Liver (tissue), 10 donors: ENCODE results near the gene CASP10. TPM values are rescaled to one million over a fixed set of nuclear protein-coding genes. Genes with fewer than 3 reads are reported as not detected.

Experiments used
- DNase-seq: peaks from one replicate; pipeline ENCODE4 v3.0.0-alpha.2; 2017; ENCODE audit warnings: low spot score
- H3K27ac ChIP-seq, 2 donors: one replicate each; pipeline ENCODE4 v1.7.0; 2013; ENCODE audit warnings: inconsistent platforms in 2 of 2, low read length in 2 of 2, control low read depth in 1 of 2, low read depth in 1 of 2, mild to moderate bottlenecking in 1 of 2
- H3K27me3 ChIP-seq, 4 donors: one replicate each; pipeline versions ENCODE4 v1.6.1 to v1.7.0; 2013; ENCODE audit warnings: low read length in 3 of 4, inconsistent platforms in 1 of 4, mild to moderate bottlenecking in 1 of 4, moderate library complexity in 1 of 4; ENCODE audit not compliant: control insufficient read depth in 4 of 4, insufficient read depth in 4 of 4
- H3K36me3 ChIP-seq, 4 donors: one replicate each; pipeline versions ENCODE4 v1.6.1 to v1.7.0; 2013; ENCODE audit warnings: low read length in 3 of 4, mild to moderate bottlenecking in 3 of 4, low read depth in 1 of 4, moderate library complexity in 1 of 4; ENCODE audit not compliant: control insufficient read depth in 4 of 4, insufficient read depth in 3 of 4
- H3K4me1 ChIP-seq, 4 donors: one replicate each; pipeline versions ENCODE4 v1.6.1 to v1.7.0; 2013; ENCODE audit warnings: low read length in 3 of 4, mild to moderate bottlenecking in 3 of 4, moderate library complexity in 1 of 4; ENCODE audit not compliant: control insufficient read depth in 4 of 4, insufficient read depth in 4 of 4
- H3K4me3 ChIP-seq, 3 donors: one replicate each; pipeline versions ENCODE4 v1.6.1 to v1.7.0; 2013; ENCODE audit warnings: low read length in 3 of 3, control low read depth in 1 of 3, low read depth in 1 of 3, mild to moderate bottlenecking in 1 of 3
- H3K9ac ChIP-seq, 2 donors: one replicate each; pipeline ENCODE4 v1.7.0; 2013; ENCODE audit warnings: low read length in 2 of 2, mild to moderate bottlenecking in 2 of 2, moderate library complexity in 2 of 2, control low read depth in 1 of 2, low read depth in 1 of 2
- H3K9me3 ChIP-seq, 4 donors: one replicate each; pipeline versions ENCODE4 v1.6.1 to v1.7.0; 2013; ENCODE audit warnings: low read length in 3 of 4; ENCODE audit not compliant: control insufficient read depth in 4 of 4
- EGR1 ChIP-seq, 2 donors: IDR thresholded peaks; 2 replicates each; pipeline ENCODE4 v1.6.1; 2016 to 2018; ENCODE audit warnings: antibody characterized with exemption in 2 of 2, low read depth in 2 of 2
- FOXA1 ChIP-seq: IDR thresholded peaks from 2 replicates; pipeline ENCODE4 v1.6.1; 2016; ENCODE audit warnings: antibody characterized with exemption
- FOXA2 ChIP-seq: IDR thresholded peaks from 2 replicates; pipeline ENCODE4 v1.6.1; 2016; ENCODE audit warnings: antibody characterized with exemption
- GABPA ChIP-seq, 2 donors: IDR thresholded peaks in 1 of 2; conservative IDR thresholded peaks in 1 of 2; 2 replicates each; pipeline ENCODE4 v1.6.1; 2016; ENCODE audit warnings: antibody characterized with exemption in 2 of 2, mild to moderate bottlenecking in 1 of 2, moderate library complexity in 1 of 2
- HNF4A ChIP-seq, 2 donors: conservative IDR thresholded peaks; 2 replicates each; pipeline ENCODE4 v1.6.1; 2016; ENCODE audit warnings: antibody characterized with exemption in 2 of 2, mild to moderate bottlenecking in 2 of 2
- JUND ChIP-seq, 2 donors: IDR thresholded peaks; 2 replicates each; pipeline ENCODE4 v1.6.1; 2016; ENCODE audit warnings: antibody characterized with exemption in 2 of 2
- NR2F2 ChIP-seq: IDR thresholded peaks from 2 replicates; pipeline ENCODE4 v1.6.1; 2016; ENCODE audit warnings: antibody characterized with exemption
- RAD21 ChIP-seq, 2 donors: IDR thresholded peaks; 2 replicates each; pipeline ENCODE4 v1.6.1; 2016; ENCODE audit warnings: antibody characterized with exemption in 2 of 2, mild to moderate bottlenecking in 2 of 2
- RXRA ChIP-seq, 2 donors: IDR thresholded peaks; 2 replicates each; pipeline ENCODE4 v1.6.1; 2017 to 2018; ENCODE audit warnings: antibody characterized with exemption in 2 of 2, mild to moderate bottlenecking in 1 of 2
- TAF1 ChIP-seq: conservative IDR thresholded peaks from 2 replicates; pipeline ENCODE4 v1.6.1; 2016; ENCODE audit warnings: antibody characterized with exemption, mild to moderate bottlenecking
- YY1 ChIP-seq: IDR thresholded peaks from 2 replicates; pipeline ENCODE4 v1.6.1; 2016; ENCODE audit warnings: antibody characterized with exemption, mild to moderate bottlenecking
- WGBS: extraction: QIAGEN DNeasy Blood & Tissue Kit; methylation state at CpG from one replicate; pipeline ENCODE4 v1.1.7; 2013; 5-methylcytosine and 5-hydroxymethylcytosine counted together
- polyA plus RNA-seq, 2 donors: library from polyadenylated mRNA; stranded (reverse) in 1 of 2; unstranded in 1 of 2; fragments of 200-250 nt in 1 of 2; fragments of >200 nt in 1 of 2; fragmentation: Nextera tagmentation in 1 of 2; extraction: Ambion mirVana in 1 of 2; gene quantifications; one replicate each; pipeline versions ENCODE4 v1.2.1 to v1.2.3, GENCODE V29; 2013 to 2015
- small RNA-seq: library from RNA; depleted of rRNA; stranded (forward); fragments of <200 nt; gene quantifications from one replicate; pipeline ENCODE3, GENCODE V24; 2014
- total RNA-seq, 2 donors: library from RNA; depleted of rRNA; stranded (reverse); fragments of >200 nt; gene quantifications; one replicate each; pipeline ENCODE4 v1.2.3, GENCODE V29; 2014
- TF ChIP-seq, protein P1 (sequence below): fragments of 150-350 bp; IDR thresholded peaks from 2 replicates; pipeline ENCODE4 v1.5.1; 2017; ENCODE audit warnings: improper control_type of control experiment, low read depth, low read length; ENCODE audit not compliant: missing input control
- TF ChIP-seq, protein P2 (sequence below): IDR thresholded peaks from 2 replicates; pipeline ENCODE4 v1.6.1; 2016; ENCODE audit warnings: antibody characterized with exemption
- TF ChIP-seq, protein P3 (sequence below): IDR thresholded peaks from 2 replicates; pipeline ENCODE4 v1.6.1; 2016; ENCODE audit warnings: antibody characterized with exemption
- donor health status: healthy.
- donor health status: healthy.
- donor health status: healthy.
- donor health status: healthy.
- donor health status: healthy.

CASP10 gene
- total and polyA plus RNA-seq, 4 donors: 2.2 to 13.6 (median 5.6) TPM

DNA sequence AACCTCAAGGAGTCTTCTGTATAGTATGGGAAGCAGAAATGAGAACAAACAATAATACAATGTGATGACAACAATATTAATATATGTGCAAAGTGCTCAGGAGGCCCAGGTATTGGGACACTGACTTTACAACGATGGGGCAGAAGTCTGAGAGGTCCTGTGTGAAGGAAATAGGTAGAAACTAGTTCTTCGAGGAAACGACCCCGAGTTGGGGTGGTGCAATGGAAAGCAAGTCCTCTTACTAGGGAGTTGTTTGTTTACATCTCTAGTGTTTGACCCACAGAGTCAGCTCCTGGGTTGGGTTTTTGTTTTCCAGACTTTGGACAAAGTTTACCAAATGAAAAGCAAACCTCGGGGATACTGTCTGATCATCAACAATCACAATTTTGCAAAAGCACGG, 93.6 kb downstream of the CASP10 start:
- Histone ChIP-seq H3K36me3 (peaks cover 6 to 43% (median 33%) of the 10 kb centered on the region in 4 donors), H3K27me3 (no peaks in the 10 kb centered on the region), H3K9ac (no peak overlapping the region), H3K9me3 (no peaks in the 10 kb centered on the region), H3K4me1 (no peaks in the 10 kb centered on the region), H3K27ac (no peak overlapping the region), H3K4me3 (no peak overlapping the region)
- TF ChIP-seq, protein P1, sequence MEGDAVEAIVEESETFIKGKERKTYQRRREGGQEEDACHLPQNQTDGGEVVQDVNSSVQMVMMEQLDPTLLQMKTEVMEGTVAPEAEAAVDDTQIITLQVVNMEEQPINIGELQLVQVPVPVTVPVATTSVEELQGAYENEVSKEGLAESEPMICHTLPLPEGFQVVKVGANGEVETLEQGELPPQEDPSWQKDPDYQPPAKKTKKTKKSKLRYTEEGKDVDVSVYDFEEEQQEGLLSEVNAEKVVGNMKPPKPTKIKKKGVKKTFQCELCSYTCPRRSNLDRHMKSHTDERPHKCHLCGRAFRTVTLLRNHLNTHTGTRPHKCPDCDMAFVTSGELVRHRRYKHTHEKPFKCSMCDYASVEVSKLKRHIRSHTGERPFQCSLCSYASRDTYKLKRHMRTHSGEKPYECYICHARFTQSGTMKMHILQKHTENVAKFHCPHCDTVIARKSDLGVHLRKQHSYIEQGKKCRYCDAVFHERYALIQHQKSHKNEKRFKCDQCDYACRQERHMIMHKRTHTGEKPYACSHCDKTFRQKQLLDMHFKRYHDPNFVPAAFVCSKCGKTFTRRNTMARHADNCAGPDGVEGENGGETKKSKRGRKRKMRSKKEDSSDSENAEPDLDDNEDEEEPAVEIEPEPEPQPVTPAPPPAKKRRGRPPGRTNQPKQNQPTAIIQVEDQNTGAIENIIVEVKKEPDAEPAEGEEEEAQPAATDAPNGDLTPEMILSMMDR: no peak
- TF ChIP-seq, protein P2, sequence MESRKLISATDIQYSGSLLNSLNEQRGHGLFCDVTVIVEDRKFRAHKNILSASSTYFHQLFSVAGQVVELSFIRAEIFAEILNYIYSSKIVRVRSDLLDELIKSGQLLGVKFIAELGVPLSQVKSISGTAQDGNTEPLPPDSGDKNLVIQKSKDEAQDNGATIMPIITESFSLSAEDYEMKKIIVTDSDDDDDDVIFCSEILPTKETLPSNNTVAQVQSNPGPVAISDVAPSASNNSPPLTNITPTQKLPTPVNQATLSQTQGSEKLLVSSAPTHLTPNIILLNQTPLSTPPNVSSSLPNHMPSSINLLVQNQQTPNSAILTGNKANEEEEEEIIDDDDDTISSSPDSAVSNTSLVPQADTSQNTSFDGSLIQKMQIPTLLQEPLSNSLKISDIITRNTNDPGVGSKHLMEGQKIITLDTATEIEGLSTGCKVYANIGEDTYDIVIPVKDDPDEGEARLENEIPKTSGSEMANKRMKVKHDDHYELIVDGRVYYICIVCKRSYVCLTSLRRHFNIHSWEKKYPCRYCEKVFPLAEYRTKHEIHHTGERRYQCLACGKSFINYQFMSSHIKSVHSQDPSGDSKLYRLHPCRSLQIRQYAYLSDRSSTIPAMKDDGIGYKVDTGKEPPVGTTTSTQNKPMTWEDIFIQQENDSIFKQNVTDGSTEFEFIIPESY: no peak
- no peak for TF ChIP-seq FOXA2
- no peak for TF ChIP-seq EGR1 (IDR thresholded peaks at IDR 0.05; ENCODE audit: low read depth in 2 of 2)
- TF ChIP-seq HNF4A (conservative IDR thresholded peaks at IDR 0.05): no peak
- TF ChIP-seq RAD21 (IDR thresholded peaks at IDR 0.05): no peak
- no peak for TF ChIP-seq FOXA1
- no peak for TF ChIP-seq GABPA (IDR thresholded peaks at IDR 0.05 in 1 of 2, conservative IDR thresholded peaks at IDR 0.05 in 1 of 2)
- no peak for TF ChIP-seq YY1
- TF ChIP-seq NR2F2: no peak
- no peak for TF ChIP-seq TAF1
- no peak for TF ChIP-seq RXRA (IDR thresholded peaks at IDR 0.05)
- no peak for TF ChIP-seq JUND (IDR thresholded peaks at IDR 0.05)
- TF ChIP-seq, protein P3, sequence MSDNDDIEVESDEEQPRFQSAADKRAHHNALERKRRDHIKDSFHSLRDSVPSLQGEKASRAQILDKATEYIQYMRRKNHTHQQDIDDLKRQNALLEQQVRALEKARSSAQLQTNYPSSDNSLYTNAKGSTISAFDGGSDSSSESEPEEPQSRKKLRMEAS: no peak
- 86% methylated on average over 6 of the region's 6 CpGs for WGBS
- no peak for DNase-seq

Small RNAs within 50 kb of the gene (small RNA-seq; reads per million reads assigned to genes)
- gene AC007283.2 (not detected), gene MTND4LP13 (not detected), gene RNU7-45P (not detected)

Other genes with a start within 250 kb of the CASP10 start
- gene ORC2, start 219.5 kb upstream of the CASP10 start, total RNA-seq: 10 to 100 TPM; 12.5 to 13.2 TPM
- 10 to 100 TPM in 1 of 2 donors, 1 to 10 TPM in 1; 2.0 to 10.7 TPM for gene ORC2, start 219.5 kb upstream of the CASP10 start, polyA plus RNA-seq
- 10 to 100 TPM in 1 of 2 donors, 1 to 10 TPM in 1; 7.7 to 15.4 TPM for gene HYCC2, start 111.5 kb upstream of the CASP10 start, total RNA-seq
- 1 to 10 TPM; 1.5 to 3.9 TPM for gene HYCC2, start 111.5 kb upstream of the CASP10 start, polyA plus RNA-seq
- 10 to 100 TPM; 34.2 to 58.4 TPM for gene NDUFB3, start 111.1 kb upstream of the CASP10 start, total RNA-seq
- 100 to 1,000 TPM in 1 of 2 donors, 10 to 100 TPM in 1; 48.1 to 177 TPM for gene NDUFB3, start 111.1 kb upstream of the CASP10 start, polyA plus RNA-seq
- gene CFLAR, start 67.0 kb upstream of the CASP10 start, total RNA-seq: 100 to 1,000 TPM in 1 of 2 donors, 10 to 100 TPM in 1; 34.0 to 169 TPM
- 10 to 100 TPM; 24.4 to 56.9 TPM for gene CFLAR, start 67.0 kb upstream of the CASP10 start, polyA plus RNA-seq
- 10 to 100 TPM; 12.2 to 15.1 TPM for gene CASP8, start 77.4 kb downstream of the CASP10 start, total RNA-seq
- 1 to 10 TPM; 4.5 to 5.2 TPM for gene CASP8, start 77.4 kb downstream of the CASP10 start, polyA plus RNA-seq
- 1 to 10 TPM; 1.2 to 7.1 TPM for gene FLACC1, start 174.2 kb downstream of the CASP10 start, total RNA-seq
- 1 to 10 TPM in 1 of 2 donors, under 1 TPM in 1; 0.09 to 1.0 TPM for gene FLACC1, start 174.2 kb downstream of the CASP10 start, polyA plus RNA-seq